Effector memory CD4-positive, alpha-beta T cell (primary cell): ENCODE measurements around the gene ADAM21.
"Not testable (repeated sequence)": the region's sequence is repeated elsewhere in the genome, so short reads cannot be mapped to it uniquely, and the experiment has no call there.

Experiments used
- DNase-seq, 3 donors: peaks; one replicate each; pipeline ENCODE4 v3.0.0-alpha.2; 2020
- H3K27ac ChIP-seq: 2 replicates; pipeline ENCODE4 v1.7.0; 2013; ENCODE audit warnings: mild to moderate bottlenecking, low read length, moderate library complexity; ENCODE audit not compliant: insufficient read depth, poor library complexity, severe bottlenecking
- H3K27me3 ChIP-seq: replicated peaks from 2 replicates; pipeline ENCODE4 v1.7.0; 2013; ENCODE audit warnings: mild to moderate bottlenecking, low read length; ENCODE audit not compliant: insufficient read depth, control insufficient read depth, poor library complexity, severe bottlenecking
- H3K36me3 ChIP-seq: 2 replicates; pipeline ENCODE4 v1.7.0; 2013; ENCODE audit warnings: mild to moderate bottlenecking, low read length, moderate library complexity; ENCODE audit not compliant: control insufficient read depth, insufficient read depth
- H3K4me1 ChIP-seq: 2 replicates; pipeline ENCODE4 v1.7.0; 2013; ENCODE audit warnings: low read length, mild to moderate bottlenecking; ENCODE audit not compliant: control insufficient read depth, insufficient read depth, poor library complexity, severe bottlenecking
- H3K4me3 ChIP-seq: 2 replicates; pipeline ENCODE4 v1.7.0; 2013; ENCODE audit warnings: low read length, low read depth, mild to moderate bottlenecking; ENCODE audit not compliant: insufficient read depth, poor library complexity, severe bottlenecking
- H3K9me3 ChIP-seq: 2 replicates; pipeline ENCODE4 v1.7.0; 2013; ENCODE audit warnings: mild to moderate bottlenecking, low read length, moderate library complexity; ENCODE audit not compliant: control insufficient read depth

Gene ADAM21

DNA sequence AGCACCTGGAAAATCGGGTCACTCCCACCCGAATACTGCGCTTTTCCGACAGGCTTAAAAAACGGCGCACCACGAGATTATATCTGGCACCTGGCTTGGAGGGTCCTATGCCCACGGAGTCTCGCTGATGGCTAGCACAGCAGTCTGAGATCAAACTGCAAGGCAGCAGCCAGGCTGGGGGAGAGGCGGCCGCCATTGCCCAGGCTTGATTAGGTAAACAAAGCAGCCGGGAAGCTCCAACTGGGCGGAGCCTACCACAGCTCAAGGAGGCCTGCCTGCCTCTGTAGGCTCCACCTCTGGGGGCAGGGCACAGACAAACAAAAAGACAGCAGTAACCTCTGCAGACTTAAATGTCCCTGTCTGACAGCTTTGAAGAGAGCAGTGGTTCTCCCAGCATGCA is 23.5 kb downstream of the ADAM21 start:
- not testable (repeated sequence) for H3K9me3 ChIP-seq, DNase-seq, H3K4me1 ChIP-seq, H3K27me3 ChIP-seq, H3K27ac ChIP-seq, H3K36me3 ChIP-seq, H3K4me3 ChIP-seq

DNA sequence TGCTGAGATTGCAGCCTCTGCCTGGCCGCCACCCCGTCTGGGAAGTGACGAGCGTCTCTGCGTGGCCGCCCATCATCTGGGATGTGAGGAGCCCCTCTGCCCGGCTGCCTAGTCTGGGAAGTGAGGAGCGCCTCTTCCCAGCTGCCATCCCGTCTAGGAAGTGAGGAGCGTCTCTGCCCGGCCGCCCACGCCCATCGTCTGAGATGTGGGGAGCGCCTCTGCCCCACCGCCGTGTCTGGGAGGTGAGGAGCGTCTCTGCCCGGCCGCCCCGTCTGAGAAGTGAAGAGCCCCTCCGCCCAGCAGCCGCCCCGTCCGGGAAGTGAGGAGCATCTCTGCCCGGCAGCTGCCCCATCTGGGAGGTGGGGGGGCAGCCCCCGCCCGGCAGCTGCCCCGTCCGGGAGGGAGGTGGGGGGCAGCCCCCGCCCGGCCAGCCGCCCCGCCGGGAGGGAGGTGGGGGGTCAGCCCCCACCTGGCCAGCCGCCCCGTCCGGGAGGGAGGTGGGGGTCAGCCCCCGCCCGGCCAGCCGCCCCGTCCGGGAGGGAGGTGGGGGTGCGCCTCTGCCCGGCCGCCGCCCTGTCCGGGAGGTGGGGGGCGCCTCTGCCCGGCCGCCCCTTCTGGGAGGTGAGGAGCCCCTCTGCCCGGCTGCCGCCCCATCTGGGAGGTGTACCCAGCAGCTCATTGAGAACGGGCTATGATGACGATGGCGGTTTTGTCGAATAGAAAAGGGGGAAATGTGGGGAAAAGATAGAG is 25.6 kb downstream of the ADAM21 start:
- not testable (repeated sequence) for DNase-seq, H3K36me3 ChIP-seq, H3K4me3 ChIP-seq, H3K27me3 ChIP-seq, H3K4me1 ChIP-seq, H3K27ac ChIP-seq, H3K9me3 ChIP-seq

DNA sequence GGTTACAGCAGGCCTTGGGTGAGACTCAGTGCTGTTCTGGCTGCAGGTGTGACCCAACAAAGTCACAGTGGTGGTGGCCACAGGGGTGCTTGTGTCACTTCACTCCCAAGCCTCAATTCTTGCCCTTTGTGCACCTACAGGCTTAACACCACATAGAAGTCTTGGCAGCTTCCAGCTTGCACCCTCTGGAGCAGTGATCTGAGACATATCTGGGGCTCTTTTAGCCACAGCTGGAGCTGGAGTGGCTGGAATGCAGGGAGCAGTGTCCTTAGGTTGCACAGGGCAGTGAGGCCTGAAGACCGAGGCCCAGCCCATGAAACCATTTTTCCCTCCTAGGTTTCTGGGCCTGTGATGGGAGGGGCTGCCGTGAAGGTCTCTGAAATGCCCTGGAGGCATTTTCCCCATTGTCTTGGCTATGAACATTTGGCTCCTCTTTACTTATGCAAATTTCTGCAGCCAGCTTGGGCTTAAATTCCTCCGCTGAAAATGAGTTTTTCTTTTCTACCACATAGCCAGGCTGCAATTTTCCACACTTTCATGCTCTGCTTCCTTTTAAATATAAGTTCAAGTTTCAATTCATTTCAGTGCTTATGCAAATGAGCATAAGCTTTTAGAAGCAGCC is 37.7 kb downstream of the ADAM21 start:
- Histone ChIP-seq H3K9me3 (no peaks in the 10 kb centered on the region), H3K4me1 (no peaks in the 10 kb centered on the region), H3K36me3 (peaks cover 13% of the 10 kb centered on the region), H3K27ac (no peak overlapping the region), H3K27me3 (no peaks in the 10 kb centered on the region), H3K4me3 (no peak overlapping the region)
- DNase-seq: no peak

DNA sequence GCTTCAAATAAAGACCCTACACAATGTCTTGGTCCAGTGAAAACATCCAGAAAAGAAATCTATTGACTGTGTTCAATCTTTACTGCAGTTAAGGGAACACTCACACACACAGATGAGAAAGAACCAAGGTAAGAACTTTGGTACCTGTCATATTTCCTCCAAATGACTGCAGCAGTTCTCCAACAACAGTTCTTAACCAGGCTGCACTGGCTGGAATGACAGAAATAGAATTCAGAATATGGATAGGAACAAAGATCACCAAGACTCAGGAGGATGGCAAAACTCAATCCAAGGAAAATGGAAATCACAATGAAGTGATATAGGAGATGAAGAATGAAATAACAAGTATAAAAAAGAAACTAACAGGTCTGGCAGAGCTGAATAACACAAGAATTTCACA is 46.2 kb downstream of the ADAM21 start:
- no peaks in the 10 kb centered on the region for H3K9me3 ChIP-seq
- DNase-seq: no peak
- H3K4me1 ChIP-seq: no peaks in the 10 kb centered on the region
- H3K27ac ChIP-seq: no peak overlapping the region
- H3K4me3 ChIP-seq: no peak overlapping the region
- H3K36me3 ChIP-seq: no peaks in the 10 kb centered on the region
- no peaks in the 10 kb centered on the region for H3K27me3 ChIP-seq
